ENCODE measurements around the gene TMEM143. TPM values are rescaled to one million over a fixed set of nuclear protein-coding genes. Genes with fewer than 3 reads are reported as not detected.

Gene TMEM143
- total and polyA plus RNA-seq, 4 donors = 4.1 to 12.3 (median 9.3) TPM

DNA sequence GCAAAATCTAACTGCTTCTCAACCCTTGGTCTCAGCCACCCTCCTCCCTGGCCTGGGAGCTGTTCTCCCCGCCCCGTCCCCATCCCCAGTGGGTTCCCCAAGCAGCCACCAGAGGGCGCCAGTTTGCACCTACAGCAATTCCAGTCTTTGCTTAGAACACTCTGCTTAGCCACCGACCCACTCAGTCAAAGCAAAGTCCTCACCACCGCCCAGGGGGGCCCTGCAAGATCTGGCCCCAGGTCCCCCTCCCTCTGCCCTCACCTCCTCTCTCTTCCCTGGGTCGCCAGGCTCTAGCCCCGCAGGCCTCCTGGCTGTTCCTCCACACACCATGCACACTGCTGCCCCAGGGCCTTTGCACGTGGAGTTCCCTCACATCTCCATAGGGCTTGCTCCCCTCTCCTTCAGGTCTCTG, 12.4 kb downstream of the TMEM143 start:
- peak; percentile 66 for ATAC-seq (ENCODE audit: insufficient read depth, low FRiP score)
- H3K27me3 ChIP-seq (ENCODE audit: control insufficient read depth in 3 of 3, insufficient read depth in 3 of 3, low read length in 2 of 3) = no peaks in the 10 kb centered on the region
- TF ChIP-seq CTCF (IDR thresholded peaks at IDR 0.05; ENCODE audit: control extremely low read depth, extremely low read depth) = peak; percentile 42
- peaks cover 0 to 2% (median 0%) of the 10 kb centered on the region in 5 donors for H3K4me1 ChIP-seq (ENCODE audit: control insufficient read depth in 5 of 5, insufficient read depth in 5 of 5, low read length in 5 of 5)
- no peak overlapping the region for H3K9ac ChIP-seq (ENCODE audit: insufficient read depth in 1 of 2, low read length in 2 of 2)
- no peak overlapping the region for H3K27ac ChIP-seq (ENCODE audit: low read depth in 1 of 2, low read length in 1 of 2)
- no peaks in the 10 kb centered on the region for H3K9me3 ChIP-seq (ENCODE audit: control insufficient read depth in 4 of 4, insufficient read depth in 3 of 4, low read length in 3 of 4)
- 40 to 45% methylated on average over 8 of the region's 8 CpGs for WGBS, 2 donors
- peak; percentile 51 to 67 (median 51) for DNase-seq
- no peaks in the 10 kb centered on the region for H3K36me3 ChIP-seq (ENCODE audit: control insufficient read depth in 4 of 4, insufficient read depth in 4 of 4, low read length in 4 of 4)
- no peak overlapping the region for H3K4me3 ChIP-seq

- DNase-seq (no peak), ATAC-seq (ENCODE audit: insufficient read depth, low FRiP score) (no peak)
- Histone ChIP-seq H3K4me3 (no peak overlapping the region), H3K27me3 (ENCODE audit: control insufficient read depth in 3 of 3, insufficient read depth in 3 of 3, low read length in 2 of 3) (no peaks in the 10 kb centered on the region), H3K27ac (ENCODE audit: low read depth in 1 of 2, low read length in 1 of 2) (no peak overlapping the region), H3K9ac (ENCODE audit: insufficient read depth in 1 of 2, low read length in 2 of 2) (no peak overlapping the region), H3K9me3 (ENCODE audit: control insufficient read depth in 4 of 4, insufficient read depth in 3 of 4, low read length in 3 of 4) (no peaks in the 10 kb centered on the region), H3K4me1 (ENCODE audit: control insufficient read depth in 5 of 5, insufficient read depth in 5 of 5, low read length in 5 of 5) (peaks cover 0 to 2% (median 0%) of the 10 kb centered on the region in 5 donors), H3K36me3 (ENCODE audit: control insufficient read depth in 4 of 4, insufficient read depth in 4 of 4, low read length in 4 of 4) (no peaks in the 10 kb centered on the region)
- TF ChIP-seq CTCF (IDR thresholded peaks at IDR 0.05; ENCODE audit: control extremely low read depth, extremely low read depth) = no peak
- WGBS, 2 donors = 95% methylated on average over 5 of the region's 5 CpGs
Measured at GRCh38 chr19:48350856-48351255, 12.9 kb downstream of the TMEM143 start.

DNA sequence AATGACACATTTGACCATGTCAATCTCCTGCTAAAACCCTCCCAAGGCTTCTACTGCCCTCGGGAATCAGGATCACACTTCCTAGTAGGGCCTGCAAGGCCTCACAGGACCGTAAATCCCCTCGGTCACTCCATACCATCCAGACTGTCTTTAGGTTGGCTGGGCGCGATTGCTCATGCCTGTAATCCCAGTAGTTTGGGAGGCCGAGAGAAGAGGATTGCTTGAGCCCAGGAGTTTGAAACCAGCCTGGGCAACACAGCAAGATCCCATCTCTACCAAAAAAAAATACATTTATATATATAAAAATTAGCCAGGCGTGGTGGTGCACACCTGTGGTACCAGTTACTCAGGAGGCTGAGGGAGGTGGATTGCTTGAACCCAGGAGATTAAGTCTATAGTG, 15.0 kb downstream of the TMEM143 start:
- whole genome bisulfite sequencing, 2 donors = 91 to 92% methylated on average over 7 of the region's 7 CpGs
- no peak for ATAC-seq (ENCODE audit: insufficient read depth, low FRiP score)

More for the DNA sequence above, 15.0 kb downstream of the TMEM143 start:
- no peak overlapping the region for H3K27ac ChIP-seq (ENCODE audit: low read depth in 1 of 2, low read length in 1 of 2)
- DNase-seq = no peak
- no peak for TF ChIP-seq CTCF (IDR thresholded peaks at IDR 0.05; ENCODE audit: control extremely low read depth, extremely low read depth)
- H3K9ac ChIP-seq (ENCODE audit: insufficient read depth in 1 of 2, low read length in 2 of 2) = no peak overlapping the region
- H3K36me3 ChIP-seq (ENCODE audit: control insufficient read depth in 4 of 4, insufficient read depth in 4 of 4, low read length in 4 of 4) = no peaks in the 10 kb centered on the region
- no peaks in the 10 kb centered on the region for H3K9me3 ChIP-seq (ENCODE audit: control insufficient read depth in 4 of 4, insufficient read depth in 3 of 4, low read length in 3 of 4)
- no peak overlapping the region for H3K4me3 ChIP-seq
- H3K4me1 ChIP-seq (ENCODE audit: control insufficient read depth in 5 of 5, insufficient read depth in 5 of 5, low read length in 5 of 5) = peaks cover 0 to 2% (median 0%) of the 10 kb centered on the region in 5 donors
- H3K27me3 ChIP-seq (ENCODE audit: control insufficient read depth in 3 of 3, insufficient read depth in 3 of 3, low read length in 2 of 3) = no peaks in the 10 kb centered on the region
